Suprapubic skin (tissue), 4 donors: ENCODE data around the gene ZNF638.

ENCODE experiments used
- CTCF ChIP-seq, 2 donors: fragments of 200-600 bp in 1 of 2; fragments of 450-650 bp in 1 of 2; sonication (generic) in 1 of 2; IDR thresholded peaks; one replicate each; pipeline ENCODE4 v1.5.1; 2016 to 2019; ENCODE audit warnings: antibody characterized with exemption in 2 of 2, mild to moderate bottlenecking in 1 of 2, moderate library complexity in 1 of 2
- EP300 ChIP-seq: sonication (generic); formaldehyde crosslinking; IDR thresholded peaks from one replicate; pipeline ENCODE4 v1.6.1; 2017; ENCODE audit warnings: antibody characterized with exemption
- POLR2A ChIP-seq, 2 donors: fragments of 450-650 bp; IDR thresholded peaks; one replicate each; pipeline ENCODE4 v1.6.1; 2017; ENCODE audit warnings: antibody characterized with exemption in 2 of 2, mild to moderate bottlenecking in 2 of 2, moderate library complexity in 2 of 2
- POLR2AphosphoS5 ChIP-seq, 3 donors: sonication (generic); formaldehyde crosslinking; IDR thresholded peaks; one replicate each; pipeline ENCODE4 v1.6.1; 2017; ENCODE audit warnings: antibody characterized with exemption in 3 of 3

- TF ChIP-seq CTCF (IDR thresholded peaks at IDR 0.05), result no peak
- no peak for TF ChIP-seq POLR2A (IDR thresholded peaks at IDR 0.05)
- TF ChIP-seq EP300, result no peak
- TF ChIP-seq POLR2AphosphoS5 (IDR thresholded peaks at IDR 0.05), result no peak
Measured at GRCh38 chr2:71333619-71334018, 2.0 kb downstream of the ZNF638 start.
